ENCODE results near the gene COMMD2.

DNA sequence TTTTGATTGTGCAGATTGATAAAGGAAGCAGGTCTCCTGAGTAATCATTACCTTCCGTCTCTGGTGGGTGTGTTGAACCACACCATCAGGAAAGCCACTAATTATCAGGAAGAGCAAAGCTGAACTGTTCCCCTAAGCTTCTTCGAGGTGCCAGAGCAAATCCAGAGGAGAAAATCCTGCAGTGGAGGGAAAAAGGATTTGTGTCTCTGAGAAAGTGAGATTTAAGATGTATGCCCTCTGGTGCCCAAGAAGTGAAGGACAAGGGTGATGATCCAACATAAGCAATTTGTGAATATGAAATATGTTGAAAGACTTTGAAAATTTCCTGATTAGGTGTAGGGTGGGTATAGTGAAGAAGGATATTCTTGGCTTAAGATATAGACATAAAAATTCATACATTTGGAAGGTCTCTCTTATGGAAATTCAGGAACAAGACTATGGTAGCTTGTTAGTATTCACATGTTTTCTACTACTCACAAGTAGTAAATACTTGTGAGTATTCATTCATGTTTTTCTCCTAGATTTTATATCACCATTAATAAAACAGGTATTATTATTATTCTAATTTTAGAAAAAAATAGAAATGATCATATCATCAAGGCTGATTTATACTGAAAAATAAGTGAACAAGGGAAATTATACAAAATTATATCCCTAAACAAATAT is 34.8 kb downstream of the COMMD2 start:
- TF ChIP-seq MEF2A (IDR thresholded peaks at IDR 0.05; ENCODE audit: borderline replicate concordance, low read depth) (no peak), NRF1 (IDR thresholded peaks at IDR 0.05; ENCODE audit: low read depth, low read length) (no peak)
- TF ChIP-seq, protein P1, sequence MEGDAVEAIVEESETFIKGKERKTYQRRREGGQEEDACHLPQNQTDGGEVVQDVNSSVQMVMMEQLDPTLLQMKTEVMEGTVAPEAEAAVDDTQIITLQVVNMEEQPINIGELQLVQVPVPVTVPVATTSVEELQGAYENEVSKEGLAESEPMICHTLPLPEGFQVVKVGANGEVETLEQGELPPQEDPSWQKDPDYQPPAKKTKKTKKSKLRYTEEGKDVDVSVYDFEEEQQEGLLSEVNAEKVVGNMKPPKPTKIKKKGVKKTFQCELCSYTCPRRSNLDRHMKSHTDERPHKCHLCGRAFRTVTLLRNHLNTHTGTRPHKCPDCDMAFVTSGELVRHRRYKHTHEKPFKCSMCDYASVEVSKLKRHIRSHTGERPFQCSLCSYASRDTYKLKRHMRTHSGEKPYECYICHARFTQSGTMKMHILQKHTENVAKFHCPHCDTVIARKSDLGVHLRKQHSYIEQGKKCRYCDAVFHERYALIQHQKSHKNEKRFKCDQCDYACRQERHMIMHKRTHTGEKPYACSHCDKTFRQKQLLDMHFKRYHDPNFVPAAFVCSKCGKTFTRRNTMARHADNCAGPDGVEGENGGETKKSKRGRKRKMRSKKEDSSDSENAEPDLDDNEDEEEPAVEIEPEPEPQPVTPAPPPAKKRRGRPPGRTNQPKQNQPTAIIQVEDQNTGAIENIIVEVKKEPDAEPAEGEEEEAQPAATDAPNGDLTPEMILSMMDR (IDR thresholded peaks at IDR 0.05): peak; percentile 81

Measured in SK-N-SH (cell line).